GM12878 (cell line): ENCODE measurements around the gene NAV2. TPM values are rescaled to one million over a fixed set of nuclear protein-coding genes. Genes with fewer than 3 reads are reported as not detected.
"Not testable (repeated sequence)": the region's sequence is repeated elsewhere in the genome, so short reads cannot be mapped to it uniquely, and the experiment has no call there.

Experiments used
- ATAC-seq: fragments of 200-7000 bp; cut with Tn5 transposase; 3 replicates; pipeline ENCODE4 v1.9.1; 2020; ENCODE audit warnings: mild to moderate bottlenecking, moderate library complexity
- BruUV-seq: library from RNA; stranded (reverse); fragments of 400-500 nt; replicated peaks from 2 replicates; lab custom pipeline; 2021; lab: Mats Ljungman, UMichigan
- CTCF ChIA-PET: fragments of 300-600 bp; sonication (Branson Sonifier 250); formaldehyde crosslinking; extraction: SDS; loops from one replicate; lab custom pipeline; 2021; ENCODE audit warnings: inconsistent platforms; lab: Yijun Ruan, JAX
- POLR2A ChIA-PET: fragments of 350-600 bp; formaldehyde crosslinking; extraction: SDS; loops from one replicate; lab custom pipeline; 2021; ENCODE audit warnings: inconsistent platforms; lab: Charles Lee
- RAD21 ChIA-PET: fragments of 300-600 bp; sonication (Branson Sonifier 250); formaldehyde crosslinking; loops from one replicate; lab custom pipeline; 2023; ENCODE audit warnings: antibody characterized with exemption; ENCODE audit not compliant: unreplicated experiment; lab: Charles Lee
- SMC1A ChIA-PET: fragments of 300-600 bp; sonication (Branson Sonifier 250); formaldehyde crosslinking; loops from one replicate; lab custom pipeline; 2023; ENCODE audit not compliant: unreplicated experiment, uncharacterized antibody; lab: Charles Lee
- DNase-seq: peaks from one replicate; pipeline ENCODE4 v3.0.0-alpha.2; 2011; ENCODE audit warnings: low read depth, low spot score
- FAIRE-seq: peaks from 3 replicates; lab custom pipeline; 2011; peaks lifted over from hg19 to GRCh38; lab: Jason Lieb, UNC
- H2AFZ ChIP-seq: 2 replicates; pipeline ENCODE4 v1.6.0; 2011; ENCODE audit warnings: low read depth, low read length, control low read depth; ENCODE audit not compliant: control insufficient read depth
- H3K27ac ChIP-seq: 2 replicates; pipeline ENCODE4 v1.5.1; 2011; ENCODE audit warnings: control low read depth; ENCODE audit not compliant: control insufficient read depth, insufficient read depth
- H3K27me3 ChIP-seq, 2 experiments: replicated peaks in 1 of 2; 2 replicates each; pipeline versions ENCODE4 v1.6.0 to v1.6.1; 2011; ENCODE audit warnings: low read length in 1 of 2; ENCODE audit not compliant: control insufficient read depth in 2 of 2, insufficient read depth in 2 of 2
- H3K36me3 ChIP-seq, 2 experiments: 2 replicates each; pipeline ENCODE4 v1.5.1; 2011; ENCODE audit warnings: low read length in 1 of 2; ENCODE audit not compliant: control insufficient read depth in 2 of 2, insufficient read depth in 2 of 2
- H3K4me1 ChIP-seq: 2 replicates; pipeline ENCODE4 v1.6.1; 2011; ENCODE audit warnings: mild to moderate bottlenecking, low read length, moderate library complexity, mixed read lengths; ENCODE audit not compliant: control insufficient read depth, insufficient read depth
- H3K4me2 ChIP-seq: 2 replicates; pipeline ENCODE4 v1.6.0; 2011; ENCODE audit warnings: control low read depth; ENCODE audit not compliant: control insufficient read depth, insufficient read depth
- H3K4me3 ChIP-seq: fragments of 200-600 bp; sonication (generic); 2 replicates; pipeline ENCODE4 v1.5.1; 2016
- H3K79me2 ChIP-seq: 2 replicates; pipeline ENCODE4 v1.6.0; 2011; ENCODE audit warnings: low read length; ENCODE audit not compliant: control insufficient read depth, insufficient read depth
- H3K9ac ChIP-seq: 2 replicates; pipeline ENCODE4 v1.8.0; 2011; ENCODE audit warnings: low read length, control low read depth, mixed read lengths; ENCODE audit not compliant: control insufficient read depth, insufficient read depth
- H3K9me3 ChIP-seq: replicated peaks from 3 replicates; pipeline ENCODE4 v1.5.1; 2011; ENCODE audit warnings: mild to moderate bottlenecking, low read length; ENCODE audit not compliant: control insufficient read depth, insufficient read depth
- H4K20me1 ChIP-seq: 2 replicates; pipeline ENCODE4 v1.6.0; 2011; ENCODE audit not compliant: control insufficient read depth, insufficient read depth
- ATF7 ChIP-seq: fragments of 450-650 bp; IDR thresholded peaks from 2 replicates; pipeline ENCODE4 v1.6.1; 2016; ENCODE audit warnings: low read depth, mild to moderate bottlenecking
- SREBF1 ChIP-seq: IDR thresholded peaks from 2 replicates; pipeline ENCODE4 v1.6.1; 2012; ENCODE audit warnings: mild to moderate bottlenecking, low read length
- WGBS: methylation state at CpG from one replicate; pipeline ENCODE4 v1.1.6; 2016; ENCODE audit warnings: low lambda C conversion rate; ENCODE audit not compliant: insufficient replicate concordance, insufficient coverage; ENCODE audit errors: missing lambda C conversion rate; 5-methylcytosine and 5-hydroxymethylcytosine counted together
- in situ Hi-C: fragments of 300-500 bp; cut with MboI; formaldehyde crosslinking; loops from 9 replicates; pipeline ENCODE4 v1.14.3; 2018; ENCODE audit warnings: mixed read lengths
- intact Hi-C: fragments of 100-400 bp; cut with micrococcal nuclease; formaldehyde crosslinking; loops from one replicate; pipeline ENCODE4 v1.14.2; 2022; ENCODE audit not compliant: unreplicated experiment
- polyA plus RNA-seq, 11 experiments: library from polyadenylated mRNA; depleted of rRNA in 4 of 11; unstranded in 6 of 11; stranded (reverse) in 5 of 11; fragments of >200 nt; fragmentation: Nextera tagmentation in 4 of 11; fragmentation: Illumina TruSeq in 1 of 11; extraction: Ambion mirVana in 4 of 11; extraction: Trizol in 1 of 11; gene quantifications; 1 replicate in 1 of 11; 2 replicates in 10 of 11; pipeline versions ENCODE4 v1.2.1 to v1.2.3, GENCODE V29; 2011 to 2016; ENCODE audit warnings: inconsistent platforms in 2 of 11, missing spikeins in 2 of 11, low read depth in 1 of 11
- total RNA-seq, 4 experiments: library from RNA; depleted of rRNA in 3 of 4; stranded (reverse); fragments of >200 nt in 3 of 4; fragmentation: Illumina TruSeq in 1 of 4; extraction: Trizol in 1 of 4; gene quantifications; 2 replicates each; pipeline versions ENCODE4 v1.2.1 to v1.2.3, GENCODE V29; 2013 to 2021
- TF ChIP-seq, protein P1 (sequence below): IDR thresholded peaks from 2 replicates; pipeline ENCODE4 v1.6.1; 2011; ENCODE audit warnings: borderline replicate concordance, low read depth, mild to moderate bottlenecking, moderate library complexity, mixed read lengths, low read length; ENCODE audit not compliant: insufficient read depth; ENCODE audit errors: extremely low read length
- TF ChIP-seq, protein P2 (sequence below): fragments of 450-650 bp; IDR thresholded peaks from 2 replicates; pipeline ENCODE4 v1.6.1; 2017; ENCODE audit warnings: mild to moderate bottlenecking, moderate library complexity

NAV2 gene
- total and polyA plus RNA-seq, 10 of the 15 experiments (the other 5 are each of a cell fraction or from before 2014, with no cell fraction given) = 0.35 to 6.1 (median 1.1) TPM

DNA sequence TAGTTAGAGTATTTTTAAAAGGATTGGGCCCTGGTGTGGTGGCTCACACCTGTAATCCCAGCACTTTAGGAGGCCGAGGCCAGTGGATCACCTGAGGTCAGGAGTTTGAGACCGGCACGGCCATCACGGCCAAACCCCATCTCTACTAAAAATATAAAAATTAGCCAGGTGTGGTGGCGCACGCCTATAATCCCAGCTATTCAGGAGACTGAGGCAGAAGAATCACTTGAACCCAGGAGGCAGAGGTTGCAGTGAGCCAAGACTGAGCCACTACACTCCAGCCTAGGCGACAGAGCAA is 415.8 kb downstream of the NAV2 start:
- H3K9me3 ChIP-seq, H3K9ac ChIP-seq, ATAC-seq, H3K27me3 ChIP-seq, FAIRE-seq, H2AFZ ChIP-seq, H3K27ac ChIP-seq, H4K20me1 ChIP-seq, H3K4me1 ChIP-seq, H3K36me3 ChIP-seq, DNase-seq, H3K4me2 ChIP-seq, H3K79me2 ChIP-seq, BruUV-seq, POLR2A ChIA-PET, H3K4me3 ChIP-seq: not testable (repeated sequence)
- ChIA-PET SMC1A (interaction anchor here (0.6 to 3.3 kb wide), 20 partner anchors 14 to 1058 kb away, joined by 3 to 56 read pairs (median 3); no protein-coding TSS in a partner anchor), CTCF (interaction anchor here (0.6 to 4.0 kb wide), 55 partner anchors 9 to 1383 kb away, joined by 3 to 131 read pairs (median 5); no protein-coding TSS in a partner anchor), RAD21 (interaction anchor here (0.6 to 4.0 kb wide), 21 partner anchors 8 to 570 kb away, joined by 3 to 46 read pairs (median 4); no protein-coding TSS in a partner anchor)
- intact Hi-C loops (loop anchor here (1.0 to 10.0 kb wide), 7 partner anchors 176 to 544 kb away; no protein-coding TSS in a partner anchor), in situ Hi-C loops (loop anchor here (5.0 kb wide), 2 partner anchors 224 to 484 kb away; no protein-coding TSS in a partner anchor)
- 64% methylated on average over 7 of the region's 7 CpGs for WGBS

DNA sequence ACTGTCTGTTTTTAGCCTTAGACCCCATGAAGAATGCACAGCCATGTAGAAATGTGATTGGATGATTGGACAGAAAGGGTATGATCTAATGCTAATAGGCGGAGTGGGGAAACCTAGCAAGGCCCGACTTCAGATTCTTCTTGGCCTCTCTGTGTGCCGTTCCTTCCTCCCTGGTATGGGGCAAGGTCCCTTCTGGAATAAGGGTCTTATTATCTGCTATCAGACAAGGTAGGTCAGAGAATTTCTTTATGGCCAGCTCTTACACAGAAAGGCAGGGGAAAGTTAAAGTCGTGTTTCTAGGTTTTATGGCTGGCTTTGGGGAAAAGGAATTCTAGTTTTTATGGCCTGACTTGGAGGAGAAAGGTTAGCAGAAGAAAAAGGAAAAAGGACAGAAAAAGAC is 417.0 kb downstream of the NAV2 start:
- Histone ChIP-seq H3K27ac (no peak overlapping the region), H3K27me3 (peaks cover 1 to 7% of the 10 kb centered on the region in 2 experiments; a peak in 3 of 4 replicates), H3K36me3 (no peaks in the 10 kb centered on the region), H2AFZ (no peak overlapping the region), H3K4me2 (no peak overlapping the region), H3K9ac (no peak overlapping the region), H3K4me3 (no peak overlapping the region), H3K79me2 (no peaks in the 10 kb centered on the region), H4K20me1 (0 out of 2 replicates have a peak, but pooled peaks cover 3% of the 10 kb centered on the region), H3K9me3 (no peaks in the 10 kb centered on the region), H3K4me1 (no peaks in the 10 kb centered on the region)
- ChIA-PET RAD21 (interaction anchor here (1.0 to 4.0 kb wide), 4 partner anchors 178 to 480 kb away, joined by 3 to 46 read pairs (median 10); no protein-coding TSS in a partner anchor), SMC1A (interaction anchor here (0.7 to 3.3 kb wide), 6 partner anchors 177 to 227 kb away, joined by 3 to 56 read pairs (median 4); no protein-coding TSS in a partner anchor), CTCF (interaction anchor here (0.9 to 4.0 kb wide), 16 partner anchors 13 to 480 kb away, joined by 3 to 131 read pairs (median 10); no protein-coding TSS in a partner anchor), POLR2A (interaction anchor here (0.9 kb wide), 1 partner anchor 238 kb away, joined by 3 read pairs; no protein-coding TSS in a partner anchor)
- in situ Hi-C loops = loop anchor here (5.0 kb wide), 2 partner anchors 223 to 483 kb away; no protein-coding TSS in a partner anchor
- ATAC-seq (no peak), FAIRE-seq (no peak), DNase-seq (no peak)
- no TSS peak for BruUV-seq
- TF ChIP-seq, protein P1, sequence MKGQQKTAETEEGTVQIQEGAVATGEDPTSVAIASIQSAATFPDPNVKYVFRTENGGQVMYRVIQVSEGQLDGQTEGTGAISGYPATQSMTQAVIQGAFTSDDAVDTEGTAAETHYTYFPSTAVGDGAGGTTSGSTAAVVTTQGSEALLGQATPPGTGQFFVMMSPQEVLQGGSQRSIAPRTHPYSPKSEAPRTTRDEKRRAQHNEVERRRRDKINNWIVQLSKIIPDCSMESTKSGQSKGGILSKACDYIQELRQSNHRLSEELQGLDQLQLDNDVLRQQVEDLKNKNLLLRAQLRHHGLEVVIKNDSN = no peak
- TF ChIP-seq, protein P2, sequence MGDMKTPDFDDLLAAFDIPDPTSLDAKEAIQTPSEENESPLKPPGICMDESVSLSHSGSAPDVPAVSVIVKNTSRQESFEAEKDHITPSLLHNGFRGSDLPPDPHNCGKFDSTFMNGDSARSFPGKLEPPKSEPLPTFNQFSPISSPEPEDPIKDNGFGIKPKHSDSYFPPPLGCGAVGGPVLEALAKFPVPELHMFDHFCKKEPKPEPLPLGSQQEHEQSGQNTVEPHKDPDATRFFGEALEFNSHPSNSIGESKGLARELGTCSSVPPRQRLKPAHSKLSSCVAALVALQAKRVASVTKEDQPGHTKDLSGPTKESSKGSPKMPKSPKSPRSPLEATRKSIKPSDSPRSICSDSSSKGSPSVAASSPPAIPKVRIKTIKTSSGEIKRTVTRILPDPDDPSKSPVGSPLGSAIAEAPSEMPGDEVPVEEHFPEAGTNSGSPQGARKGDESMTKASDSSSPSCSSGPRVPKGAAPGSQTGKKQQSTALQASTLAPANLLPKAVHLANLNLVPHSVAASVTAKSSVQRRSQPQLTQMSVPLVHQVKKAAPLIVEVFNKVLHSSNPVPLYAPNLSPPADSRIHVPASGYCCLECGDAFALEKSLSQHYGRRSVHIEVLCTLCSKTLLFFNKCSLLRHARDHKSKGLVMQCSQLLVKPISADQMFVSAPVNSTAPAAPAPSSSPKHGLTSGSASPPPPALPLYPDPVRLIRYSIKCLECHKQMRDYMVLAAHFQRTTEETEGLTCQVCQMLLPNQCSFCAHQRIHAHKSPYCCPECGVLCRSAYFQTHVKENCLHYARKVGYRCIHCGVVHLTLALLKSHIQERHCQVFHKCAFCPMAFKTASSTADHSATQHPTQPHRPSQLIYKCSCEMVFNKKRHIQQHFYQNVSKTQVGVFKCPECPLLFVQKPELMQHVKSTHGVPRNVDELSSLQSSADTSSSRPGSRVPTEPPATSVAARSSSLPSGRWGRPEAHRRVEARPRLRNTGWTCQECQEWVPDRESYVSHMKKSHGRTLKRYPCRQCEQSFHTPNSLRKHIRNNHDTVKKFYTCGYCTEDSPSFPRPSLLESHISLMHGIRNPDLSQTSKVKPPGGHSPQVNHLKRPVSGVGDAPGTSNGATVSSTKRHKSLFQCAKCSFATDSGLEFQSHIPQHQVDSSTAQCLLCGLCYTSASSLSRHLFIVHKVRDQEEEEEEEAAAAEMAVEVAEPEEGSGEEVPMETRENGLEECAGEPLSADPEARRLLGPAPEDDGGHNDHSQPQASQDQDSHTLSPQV = no peak
- TF ChIP-seq ATF7 (no peak), SREBF1 (no peak)
- 69% methylated on average over 4 of the region's 4 CpGs for WGBS
- intact Hi-C loops = loop anchor here (5.0 to 10.0 kb wide), 5 partner anchors 65 to 567 kb away; no protein-coding TSS in a partner anchor
